NB4 (cell line): Measurements from ENCODE around the gene MRPL50.

Source experiments
- DNase-seq: peaks from one replicate; pipeline ENCODE4 v3.0.0; 2010; ENCODE audit warnings: low read depth
- H3K4me3 ChIP-seq: one replicate; pipeline ENCODE4 v1.5.1; 2011; ENCODE audit warnings: mild to moderate bottlenecking, low read depth, low read length, moderate library complexity
- MYC ChIP-seq: IDR thresholded peaks from 2 replicates; pipeline ENCODE4 v1.6.1; 2011; ENCODE audit warnings: low read depth, low read length
- POLR2A ChIP-seq: IDR thresholded peaks from 2 replicates; pipeline ENCODE4 v1.6.1; 2011; ENCODE audit warnings: mild to moderate bottlenecking; ENCODE audit not compliant: insufficient read length; ENCODE audit errors: extremely low read depth
- TF ChIP-seq, protein P1 (sequence below): IDR thresholded peaks from 2 replicates; pipeline ENCODE4 v1.6.1; 2011; ENCODE audit warnings: low read depth, low read length
- TF ChIP-seq, protein P2 (sequence below): IDR thresholded peaks from one replicate; pipeline ENCODE4 v1.5.1; 2012; ENCODE audit warnings: low read depth, low read length

The MRPL50 gene

GRCh38 chr9:101369286-101369685, 29.1 kb downstream of the MRPL50 start:
- DNase-seq: no peak
- no peak overlapping the region for H3K4me3 ChIP-seq
- no peak for TF ChIP-seq MYC
- TF ChIP-seq POLR2A: no peak
- TF ChIP-seq, protein P1, sequence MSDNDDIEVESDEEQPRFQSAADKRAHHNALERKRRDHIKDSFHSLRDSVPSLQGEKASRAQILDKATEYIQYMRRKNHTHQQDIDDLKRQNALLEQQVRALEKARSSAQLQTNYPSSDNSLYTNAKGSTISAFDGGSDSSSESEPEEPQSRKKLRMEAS: no peak
- TF ChIP-seq, protein P2, sequence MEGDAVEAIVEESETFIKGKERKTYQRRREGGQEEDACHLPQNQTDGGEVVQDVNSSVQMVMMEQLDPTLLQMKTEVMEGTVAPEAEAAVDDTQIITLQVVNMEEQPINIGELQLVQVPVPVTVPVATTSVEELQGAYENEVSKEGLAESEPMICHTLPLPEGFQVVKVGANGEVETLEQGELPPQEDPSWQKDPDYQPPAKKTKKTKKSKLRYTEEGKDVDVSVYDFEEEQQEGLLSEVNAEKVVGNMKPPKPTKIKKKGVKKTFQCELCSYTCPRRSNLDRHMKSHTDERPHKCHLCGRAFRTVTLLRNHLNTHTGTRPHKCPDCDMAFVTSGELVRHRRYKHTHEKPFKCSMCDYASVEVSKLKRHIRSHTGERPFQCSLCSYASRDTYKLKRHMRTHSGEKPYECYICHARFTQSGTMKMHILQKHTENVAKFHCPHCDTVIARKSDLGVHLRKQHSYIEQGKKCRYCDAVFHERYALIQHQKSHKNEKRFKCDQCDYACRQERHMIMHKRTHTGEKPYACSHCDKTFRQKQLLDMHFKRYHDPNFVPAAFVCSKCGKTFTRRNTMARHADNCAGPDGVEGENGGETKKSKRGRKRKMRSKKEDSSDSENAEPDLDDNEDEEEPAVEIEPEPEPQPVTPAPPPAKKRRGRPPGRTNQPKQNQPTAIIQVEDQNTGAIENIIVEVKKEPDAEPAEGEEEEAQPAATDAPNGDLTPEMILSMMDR: no peak

DNA sequence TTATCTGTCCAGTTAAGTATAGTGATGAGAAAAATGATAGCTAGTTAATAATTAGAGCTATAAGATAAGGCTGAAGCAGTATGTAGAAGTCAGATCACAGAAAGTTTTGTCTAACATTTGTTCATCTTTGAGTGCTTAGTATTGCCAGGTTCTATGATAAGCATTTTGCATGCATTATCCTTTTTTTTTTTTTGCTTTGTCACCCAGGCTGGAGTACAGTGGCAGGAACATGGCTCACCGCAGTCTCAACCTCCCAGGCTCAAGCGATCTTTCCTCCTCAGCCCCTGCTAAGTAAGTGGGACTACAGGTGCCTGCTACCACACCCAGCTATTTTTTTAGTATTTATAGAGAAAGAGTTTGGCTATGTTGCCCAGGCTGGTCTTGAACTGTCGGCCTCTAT, 31.1 kb downstream of the MRPL50 start:
- H3K4me3 ChIP-seq: no peak overlapping the region
- no peak for DNase-seq
- TF ChIP-seq, protein P2: no peak
- TF ChIP-seq MYC: no peak
- TF ChIP-seq POLR2A: no peak
- TF ChIP-seq, protein P1: no peak

DNA sequence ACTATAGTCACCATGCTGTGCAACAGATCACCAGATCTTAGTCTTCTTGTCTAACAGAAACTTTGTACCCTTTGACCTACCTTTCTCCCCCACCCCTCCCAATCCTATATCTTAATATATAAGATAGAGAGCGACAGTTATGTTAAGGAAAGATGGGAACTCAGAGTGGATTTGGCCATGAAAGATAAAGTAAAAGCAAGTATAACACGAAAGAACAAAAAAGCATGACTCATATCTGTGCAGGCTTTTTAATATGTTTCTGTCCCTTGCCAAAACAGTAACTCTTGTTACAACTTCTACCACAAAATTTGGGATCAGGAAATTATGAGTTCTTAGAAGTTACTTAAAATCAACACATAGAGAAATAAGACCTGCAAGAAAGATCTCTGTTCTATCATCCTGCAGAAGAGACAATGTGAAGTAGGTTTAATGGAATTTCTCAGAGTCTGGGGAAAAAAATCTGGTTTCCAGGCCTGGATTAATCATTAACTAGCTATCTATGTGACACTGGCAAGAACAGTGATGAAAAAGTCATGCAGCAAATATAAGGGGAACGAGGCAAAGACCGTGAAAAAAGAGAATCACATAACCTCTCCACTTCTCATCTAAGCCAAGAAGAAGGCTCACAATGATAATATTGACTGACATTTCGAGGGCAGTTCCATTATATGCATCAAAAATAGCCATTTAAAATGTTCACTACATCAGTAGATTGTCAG, 32.2 kb downstream of the MRPL50 start:
- DNase-seq: no peak
- no peak overlapping the region for H3K4me3 ChIP-seq
- TF ChIP-seq, protein P2: no peak
- TF ChIP-seq MYC (no peak), POLR2A (no peak)
- TF ChIP-seq, protein P1: no peak

- H3K4me3 ChIP-seq: no peak overlapping the region
- TF ChIP-seq POLR2A (no peak), MYC (no peak)
- TF ChIP-seq, protein P1: no peak
- TF ChIP-seq, protein P2: no peak
- DNase-seq: no peak
Observed at GRCh38 chr9:101365181-101365580, 33.2 kb downstream of the MRPL50 start.

- no peak for DNase-seq
- no peak overlapping the region for H3K4me3 ChIP-seq
- TF ChIP-seq, protein P2: no peak
- TF ChIP-seq MYC (no peak), POLR2A (no peak)
- TF ChIP-seq, protein P1: no peak
Observed at GRCh38 chr9:101362450-101362849, 36.0 kb downstream of the MRPL50 start.
